HPDE6-E6E7 (cell line): Measurements from ENCODE around the gene TNIK.
A peak's percentile ranks its signal among the peaks of the same experiment; 100 is the strongest.

Source experiments
- DNase-seq: peaks from one replicate; pipeline ENCODE4 v3.0.0; 2011; ENCODE audit warnings: missing footprints; ENCODE audit errors: extremely low spot score

Gene TNIK

DNA sequence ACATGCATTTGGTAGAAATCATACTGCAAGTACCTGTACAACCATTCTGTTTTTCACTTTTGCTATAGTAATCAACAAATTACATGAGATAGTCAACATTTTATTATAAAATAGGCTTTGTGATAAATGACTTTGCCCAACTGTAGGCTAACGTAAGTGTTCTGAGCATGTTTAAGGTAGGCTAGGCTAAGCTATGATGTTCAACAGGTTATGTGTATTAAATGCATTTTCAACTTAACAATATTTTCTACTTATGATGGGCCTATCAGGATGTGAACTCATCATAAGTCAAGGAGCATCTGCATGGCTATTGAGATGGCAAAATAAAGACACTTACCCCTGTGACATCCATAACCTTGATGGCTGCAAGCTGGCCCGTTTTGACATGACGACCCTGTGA lies 232.4 kb downstream of the TNIK start:
- DNase-seq, result no peak

DNA sequence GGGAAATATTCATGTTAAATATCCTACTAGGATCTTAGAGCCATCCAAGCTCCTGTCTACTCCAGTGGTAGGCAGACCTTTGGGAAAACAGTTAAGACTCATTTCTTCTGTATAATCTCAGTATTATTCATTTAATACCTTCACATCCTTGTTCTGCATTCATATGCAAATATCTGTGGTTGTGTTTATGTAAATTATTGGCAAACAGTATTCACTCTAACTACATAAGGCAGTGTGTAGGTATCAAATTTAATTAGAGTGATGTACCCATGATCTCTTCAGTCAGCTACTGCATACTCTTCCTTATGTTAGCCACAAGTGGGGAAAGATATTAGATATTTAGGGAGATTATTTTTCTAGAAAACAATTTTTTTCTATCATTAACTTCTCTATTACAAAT lies 232.8 kb downstream of the TNIK start:
- no peak for DNase-seq

DNA sequence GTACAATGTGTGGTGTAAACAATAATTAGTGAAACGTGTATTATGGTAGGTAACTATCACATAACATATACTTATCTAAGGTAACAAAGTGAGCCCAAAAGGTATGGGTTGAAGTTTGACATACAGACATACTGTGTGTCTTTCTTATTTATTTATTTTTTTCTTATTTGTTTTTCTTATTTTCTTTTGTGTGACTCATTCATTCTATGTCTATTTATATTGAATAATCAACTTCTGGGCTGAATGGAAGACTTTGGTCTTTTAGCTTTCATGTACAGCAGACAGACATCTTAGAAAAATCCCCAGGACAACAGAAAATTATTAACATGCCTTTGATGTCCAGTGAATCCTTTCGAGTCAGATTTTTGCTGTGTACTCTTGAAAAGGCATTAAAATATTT lies 233.4 kb downstream of the TNIK start:
- no peak for DNase-seq

DNA sequence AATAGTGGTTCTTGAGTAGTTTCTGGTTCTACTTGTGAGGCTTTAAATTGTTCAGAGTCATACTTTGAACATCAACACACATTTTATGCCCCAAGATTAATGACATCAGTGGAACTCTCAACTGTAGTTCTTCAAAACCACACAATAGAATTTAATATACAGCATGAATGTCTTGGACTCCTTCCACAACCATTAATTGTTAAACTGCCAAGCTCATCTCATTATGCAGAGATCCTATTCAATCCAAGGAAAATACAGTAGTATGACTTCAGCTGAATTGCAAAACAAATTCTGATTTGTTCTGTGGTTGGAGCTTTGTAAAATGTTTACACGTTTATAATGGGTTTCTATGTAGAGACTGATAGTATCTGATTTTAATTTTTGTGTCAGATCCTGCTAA lies 234.5 kb downstream of the TNIK start:
- no peak for DNase-seq

DNA sequence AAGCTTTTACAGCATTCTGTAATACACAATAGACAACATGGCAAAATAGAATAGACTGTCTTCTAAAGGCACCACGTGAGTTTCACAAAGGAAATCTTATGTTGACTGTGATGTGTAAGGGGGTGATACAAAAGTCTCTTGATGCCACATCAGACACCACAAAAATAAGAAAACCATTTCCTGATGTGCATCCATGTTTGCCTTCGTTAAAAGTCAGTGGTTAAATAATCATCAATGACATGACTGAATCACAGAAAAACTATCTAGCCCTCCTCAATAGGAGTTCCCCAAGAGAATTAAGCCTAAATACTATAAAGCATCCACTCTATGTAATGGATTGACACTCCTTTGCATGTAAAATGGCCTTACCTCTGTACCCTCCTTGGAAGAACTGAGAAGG lies 235.0 kb downstream of the TNIK start:
- DNase-seq, result no peak

DNA sequence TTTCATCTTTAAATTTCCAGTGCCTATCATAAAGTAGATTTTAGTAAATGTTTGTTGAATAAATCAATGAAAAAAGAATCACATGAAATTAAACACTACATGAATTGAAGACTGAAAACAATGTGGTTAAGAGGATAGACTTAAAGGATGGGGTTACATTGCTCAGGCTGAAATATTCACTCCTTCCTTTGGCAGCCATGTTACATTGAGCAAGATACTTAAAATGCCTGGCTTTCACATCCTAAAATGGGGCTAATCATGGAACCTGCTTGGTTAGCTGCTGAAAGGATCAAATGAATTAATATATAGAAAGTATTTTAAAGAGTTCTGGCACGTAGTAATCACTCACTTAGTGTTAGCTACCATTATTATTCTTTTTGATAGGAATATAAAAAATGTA lies 236.8 kb downstream of the TNIK start:
- no peak for DNase-seq

DNA sequence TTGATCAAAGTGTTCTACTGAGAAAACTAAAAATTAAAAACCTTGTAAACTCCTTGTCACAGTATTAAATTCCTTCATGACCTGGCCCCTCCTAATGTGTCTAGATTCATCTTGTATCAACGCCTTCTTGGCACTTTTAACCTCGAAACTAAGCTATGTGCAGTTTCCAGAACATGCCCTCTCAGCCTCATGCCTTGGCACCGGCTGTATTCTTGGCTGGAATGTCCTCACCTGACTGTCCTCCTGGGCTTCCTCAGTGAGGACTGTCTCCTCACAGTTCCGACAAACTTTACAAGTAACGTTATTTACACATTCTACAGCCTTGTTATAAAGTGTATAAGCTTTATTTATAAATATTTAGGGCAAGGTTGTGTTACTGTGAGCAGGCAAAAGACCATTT lies 237.2 kb downstream of the TNIK start:
- no peak for DNase-seq

DNA sequence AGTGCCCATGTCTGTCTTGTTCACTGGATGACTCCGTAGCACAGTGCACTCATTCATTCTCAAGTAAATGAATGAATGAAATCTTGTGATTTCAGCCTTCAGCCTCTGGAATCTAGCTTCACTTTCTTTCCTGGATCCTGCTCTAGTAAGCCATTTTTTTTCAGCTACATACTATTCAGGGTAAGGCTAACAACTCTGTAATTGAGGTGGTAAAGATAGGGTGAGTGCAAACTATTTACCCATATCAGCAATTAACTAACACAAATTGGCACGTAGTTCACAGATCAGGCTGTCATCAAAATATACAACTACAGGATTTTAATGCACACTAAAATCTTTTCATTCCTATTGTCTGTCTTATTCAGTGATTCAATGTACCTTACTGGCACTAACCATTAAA lies 238.6 kb downstream of the TNIK start:
- no peak for DNase-seq

DNA sequence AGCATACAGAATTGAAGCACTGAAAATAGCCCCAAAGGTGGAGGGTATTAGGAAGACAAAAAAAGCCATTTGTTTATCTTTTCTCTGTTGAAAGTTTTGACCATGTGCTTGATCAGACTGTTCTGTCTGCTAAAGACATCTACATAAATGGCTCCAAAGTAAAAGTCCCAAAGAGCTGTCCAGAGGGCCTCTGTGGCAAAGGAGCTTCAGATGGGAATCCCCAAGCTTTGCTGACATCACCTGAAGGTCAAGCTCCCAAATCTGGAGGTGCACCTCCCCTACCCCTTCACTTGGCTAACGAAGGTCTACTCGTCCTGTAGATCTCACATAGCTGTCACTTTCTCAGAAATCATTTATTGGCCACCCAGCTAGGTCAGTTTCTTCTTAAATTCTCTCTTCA lies 239.1 kb downstream of the TNIK start:
- DNase-seq, result no peak

DNA sequence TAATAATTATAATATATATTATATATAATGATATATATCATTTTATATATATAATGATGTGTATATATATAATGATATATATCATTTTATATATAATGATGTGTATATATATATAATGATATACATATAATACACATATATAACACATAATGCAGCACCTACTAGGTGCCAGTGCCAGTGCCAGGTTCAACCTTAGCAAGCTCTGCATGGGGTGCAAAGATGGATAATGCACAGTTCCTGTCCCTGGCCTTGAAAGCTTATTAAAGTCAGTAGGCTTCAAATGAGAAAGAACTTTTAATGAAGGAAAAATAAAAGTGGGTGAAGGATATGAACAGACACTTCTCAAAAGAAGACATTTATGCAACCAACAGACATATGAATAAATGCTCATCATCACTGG lies 240.9 kb downstream of the TNIK start:
- DNase-seq, result no peak

DNA sequence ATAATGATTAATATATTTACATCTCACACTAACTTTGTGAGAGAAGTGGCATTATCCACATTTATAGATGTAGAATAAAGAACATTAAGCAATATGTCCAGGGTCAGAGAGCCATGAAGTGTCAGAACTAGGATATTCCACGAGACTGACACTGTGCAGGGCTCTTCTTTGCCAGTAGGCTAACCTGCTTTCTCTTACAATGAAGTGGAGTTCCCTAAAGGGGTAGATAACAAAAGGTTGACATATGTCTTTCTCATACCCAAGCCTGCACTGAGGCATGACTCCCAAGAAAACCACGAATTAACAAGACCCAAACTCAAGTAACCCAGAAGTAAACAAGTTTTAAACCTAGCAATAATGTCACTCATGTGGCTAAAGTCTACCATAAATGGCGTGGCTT lies 242.1 kb downstream of the TNIK start:
- DNase-seq, result no peak

DNA sequence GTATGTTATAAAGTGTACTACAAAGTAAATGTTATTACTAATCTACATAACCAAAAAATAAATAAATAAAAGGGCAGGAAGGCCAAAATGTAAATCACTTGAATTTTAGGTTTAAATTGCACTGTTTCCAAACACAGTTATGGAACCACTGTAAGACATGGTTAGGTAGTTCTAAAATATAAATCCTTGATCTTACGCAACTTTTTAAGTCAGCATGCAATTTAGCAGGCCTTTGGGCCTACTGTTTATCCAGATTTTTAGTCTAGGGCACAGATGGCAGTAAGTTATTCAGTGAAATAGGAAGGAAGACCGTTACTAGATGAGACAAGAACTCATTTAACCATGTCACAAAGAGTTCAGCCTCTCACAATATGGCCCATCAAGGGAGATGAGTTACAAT lies 246.3 kb downstream of the TNIK start:
- DNase-seq, result no peak

DNA sequence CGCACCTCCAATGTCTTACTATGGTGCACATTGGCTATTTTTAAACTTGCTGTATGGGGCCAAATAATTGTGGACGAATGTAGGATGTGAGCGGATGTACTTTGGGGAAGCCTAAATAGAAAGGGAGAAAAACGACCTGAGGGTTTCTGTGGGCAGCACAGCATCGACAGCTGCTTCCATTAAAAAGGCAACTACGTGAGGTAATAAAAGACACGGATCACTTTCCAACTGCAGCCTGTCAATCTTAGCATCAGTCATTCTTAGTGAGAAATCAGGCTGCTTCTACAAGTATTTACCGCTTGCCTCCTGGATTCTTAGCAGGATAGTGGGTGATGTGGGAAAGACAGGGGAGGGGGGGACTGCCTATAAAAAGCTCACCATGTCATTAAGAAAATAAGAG lies 247.0 kb downstream of the TNIK start:
- DNase-seq, result no peak

DNA sequence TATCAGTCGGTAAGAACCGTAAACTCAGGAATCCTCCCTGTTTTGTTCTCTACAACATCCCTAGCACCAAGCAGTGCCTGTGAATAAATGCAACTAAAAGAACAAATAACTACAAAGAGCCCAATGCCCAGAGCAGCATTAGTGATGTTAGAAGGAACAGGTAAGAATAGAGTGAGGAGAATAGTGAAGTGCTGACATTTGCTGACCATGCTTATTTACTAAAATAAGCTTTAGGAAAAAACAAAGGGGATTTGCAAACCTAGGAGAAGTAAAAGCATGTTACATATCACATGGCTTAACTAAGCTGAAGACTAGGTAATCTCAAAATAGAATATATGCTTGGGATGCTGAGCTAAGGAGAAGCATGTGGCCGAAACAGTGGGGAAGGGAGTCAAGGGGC lies 247.6 kb downstream of the TNIK start:
- DNase-seq, result no peak

DNA sequence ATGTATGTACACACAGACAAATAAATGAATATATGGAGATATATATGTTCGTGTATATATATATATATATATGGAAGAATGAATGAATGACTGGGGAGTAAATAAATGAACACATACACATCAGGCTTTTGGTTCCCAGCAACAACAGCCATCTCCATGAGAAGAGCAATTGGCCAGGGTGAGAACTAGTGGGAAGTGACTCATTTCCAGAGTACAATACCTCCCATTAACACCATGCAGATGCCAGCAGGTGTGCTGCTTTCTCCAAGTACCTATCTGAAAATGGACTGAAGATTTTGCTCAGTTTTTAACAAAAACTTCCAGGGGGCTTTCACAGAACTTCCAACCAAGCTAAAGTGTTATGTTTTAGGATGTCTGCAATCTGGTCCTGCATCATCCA lies 253.9 kb downstream of the TNIK start:
- DNase-seq, result no peak

DNA sequence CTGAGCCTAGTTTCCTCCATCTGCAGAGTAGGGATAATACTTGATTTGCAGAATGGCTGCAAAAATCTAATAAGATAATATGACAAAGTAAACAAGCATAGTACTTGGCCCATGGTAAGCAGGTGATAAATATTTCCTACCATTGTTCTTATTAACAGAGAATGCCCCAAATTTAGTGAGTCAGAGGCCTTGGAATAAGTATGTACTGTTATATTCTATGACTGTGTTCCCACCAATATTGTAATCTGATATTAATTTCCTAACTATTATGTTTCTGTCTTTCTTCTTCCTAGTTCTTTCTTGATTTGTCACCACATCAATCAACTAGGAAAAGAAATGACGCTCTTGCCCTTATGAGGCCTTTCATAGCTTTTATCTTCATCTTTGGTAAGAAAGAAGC lies 255.3 kb downstream of the TNIK start:
- peak; percentile 20 for DNase-seq

DNA sequence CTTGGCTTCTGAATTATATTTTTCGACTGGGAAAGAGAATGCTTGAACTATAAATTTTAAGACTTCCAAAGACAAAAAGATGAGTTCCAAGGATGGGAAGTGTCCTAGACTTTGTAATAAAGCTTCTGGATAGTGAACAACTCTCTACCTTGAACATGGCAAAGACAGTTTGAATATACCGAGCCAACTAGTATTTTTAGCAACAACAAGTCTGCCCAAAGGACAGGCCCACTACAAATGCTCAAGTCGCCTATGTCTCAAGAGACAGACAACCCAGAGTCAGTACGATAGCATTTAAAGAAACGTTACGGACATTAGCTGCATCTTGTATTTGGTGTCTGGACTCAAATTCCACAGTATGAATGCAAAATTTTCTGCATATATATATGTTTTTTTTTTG lies 258.4 kb downstream of the TNIK start:
- DNase-seq, result no peak

DNA sequence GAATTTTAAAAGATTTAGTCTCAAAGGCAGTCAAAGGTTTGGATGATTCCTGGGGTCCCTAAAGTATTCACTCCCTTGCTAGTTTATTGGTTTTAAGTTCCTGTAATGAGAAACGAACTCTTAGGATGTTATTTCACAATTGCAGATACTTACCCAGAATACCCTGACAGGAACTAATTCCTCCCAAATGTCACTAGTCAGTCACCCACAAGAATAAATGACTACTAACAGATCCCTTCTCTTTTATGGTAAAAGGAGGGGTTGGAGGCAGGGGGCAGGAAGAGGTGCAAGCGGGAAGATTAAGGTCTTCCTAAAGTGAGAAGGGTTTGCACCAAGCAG lies 259.5 kb downstream of the TNIK start:
- DNase-seq, result no peak

DNA sequence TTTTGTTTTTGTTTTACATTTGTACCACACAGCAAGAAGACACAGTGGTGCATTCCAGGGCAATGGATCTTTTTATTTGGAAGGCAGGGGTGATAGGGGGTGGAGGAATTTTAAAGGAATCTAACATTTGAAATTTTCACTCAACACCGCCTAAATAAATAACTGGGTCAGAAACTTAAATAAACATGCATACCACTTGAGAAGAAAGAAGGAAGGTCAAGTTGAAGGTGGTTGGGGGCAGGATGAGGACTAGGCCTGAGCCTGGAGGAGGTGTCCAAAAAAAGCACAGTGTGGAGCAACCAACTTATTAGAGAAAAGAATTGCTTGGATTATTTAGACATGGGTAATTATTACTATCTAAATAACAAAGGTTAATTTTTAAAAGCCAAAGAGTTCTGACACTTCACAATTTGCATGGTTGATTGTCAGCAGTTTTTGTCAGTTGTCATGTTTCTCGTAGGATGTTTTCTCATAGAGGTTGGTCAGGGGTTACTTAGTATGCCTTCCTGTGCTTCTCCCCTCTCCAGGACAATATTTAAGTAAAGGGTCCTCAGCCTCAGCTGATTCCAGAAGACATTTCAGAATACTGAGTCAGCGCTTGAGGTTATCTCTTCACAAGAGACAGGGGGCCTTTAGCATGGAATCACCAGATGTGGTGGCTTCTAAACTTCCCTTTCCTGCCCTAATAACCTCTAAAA lies 260.0 kb downstream of the TNIK start:
- DNase-seq, result no peak

DNA sequence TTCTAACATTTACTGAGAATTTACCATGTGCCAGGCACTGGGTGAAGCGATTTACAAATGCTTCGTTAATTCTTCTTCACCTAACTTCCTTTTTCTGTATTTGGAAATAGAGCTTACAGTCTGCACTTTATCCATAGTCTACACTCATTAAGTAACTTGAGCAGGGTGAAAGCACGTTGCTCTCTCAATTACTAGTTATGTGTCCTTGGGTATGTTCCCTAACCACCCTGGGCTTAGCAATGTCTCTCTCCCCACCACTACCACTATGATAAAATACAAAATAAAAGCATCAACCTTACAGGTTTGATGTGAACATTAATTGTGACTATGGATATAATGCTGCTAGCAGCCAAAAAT lies 260.8 kb downstream of the TNIK start:
- no peak for DNase-seq

DNA sequence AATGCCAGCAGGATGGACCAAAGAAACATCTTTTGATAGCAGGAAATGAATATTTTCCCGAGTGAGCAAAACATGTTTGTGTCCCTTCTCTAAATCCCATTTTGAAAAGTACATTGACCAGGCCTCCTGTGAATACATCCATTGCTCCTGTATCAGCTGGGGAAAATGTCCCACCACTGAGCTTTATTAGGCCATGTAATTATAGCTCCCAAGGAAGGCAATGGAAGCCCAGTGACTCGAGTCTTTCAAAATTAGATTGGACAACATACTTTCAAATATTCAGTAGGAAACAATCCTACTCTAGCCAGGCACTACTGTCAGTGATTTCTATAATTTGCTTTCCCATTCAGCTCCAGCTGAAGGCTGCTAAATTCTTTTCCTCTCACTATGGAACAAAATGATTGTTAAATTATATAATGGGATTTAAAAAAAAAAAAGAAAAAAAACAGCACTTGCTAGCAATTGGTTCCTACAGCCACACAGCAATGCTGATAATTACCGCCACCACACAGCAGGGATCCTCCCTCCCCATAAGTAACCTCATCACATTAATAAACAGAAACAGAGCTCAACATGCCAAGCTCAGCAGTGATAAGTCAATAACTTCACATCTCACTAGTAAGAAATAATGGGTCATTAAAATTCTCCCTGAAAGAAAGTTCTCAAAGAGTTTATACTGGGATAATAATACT lies 261.3 kb downstream of the TNIK start:
- no peak for DNase-seq

DNA sequence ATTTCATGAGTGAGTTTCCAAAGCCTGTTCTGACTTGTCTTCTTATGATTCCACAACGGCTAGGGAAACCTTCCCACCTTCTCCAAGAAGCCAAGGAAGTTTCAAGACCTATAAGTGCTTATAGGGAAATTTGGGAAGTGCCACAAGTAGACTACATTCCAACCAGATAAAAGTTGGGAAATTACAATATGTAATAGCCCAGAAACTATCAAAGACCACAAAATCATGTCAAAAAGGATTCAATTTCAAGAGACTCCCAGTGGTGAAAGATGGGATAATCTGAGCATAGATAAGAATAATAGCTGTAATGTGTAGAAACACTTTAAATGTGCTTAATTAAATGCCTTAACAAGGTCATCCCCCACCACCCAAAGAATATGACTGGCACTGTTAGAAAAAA lies 264.5 kb downstream of the TNIK start:
- DNase-seq, result no peak

DNA sequence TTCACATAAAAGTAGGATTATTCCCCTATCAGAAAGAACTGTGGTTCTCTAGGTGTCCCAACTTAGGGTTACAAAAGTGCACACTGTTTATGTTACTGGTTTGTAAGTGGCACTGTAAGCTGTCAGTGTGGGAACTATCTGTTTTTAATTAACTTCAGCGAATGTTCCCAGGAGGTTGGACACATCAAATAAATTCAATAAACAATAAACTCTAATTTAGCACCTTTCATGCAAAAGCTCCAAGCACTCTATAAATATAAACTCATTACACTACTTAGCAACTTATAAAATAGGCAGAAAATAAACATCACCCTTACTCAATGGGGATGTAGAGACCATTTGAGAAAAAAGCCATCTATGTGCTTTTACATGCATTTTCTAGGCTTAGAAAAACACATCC lies 265.2 kb downstream of the TNIK start:
- no peak for DNase-seq

DNA sequence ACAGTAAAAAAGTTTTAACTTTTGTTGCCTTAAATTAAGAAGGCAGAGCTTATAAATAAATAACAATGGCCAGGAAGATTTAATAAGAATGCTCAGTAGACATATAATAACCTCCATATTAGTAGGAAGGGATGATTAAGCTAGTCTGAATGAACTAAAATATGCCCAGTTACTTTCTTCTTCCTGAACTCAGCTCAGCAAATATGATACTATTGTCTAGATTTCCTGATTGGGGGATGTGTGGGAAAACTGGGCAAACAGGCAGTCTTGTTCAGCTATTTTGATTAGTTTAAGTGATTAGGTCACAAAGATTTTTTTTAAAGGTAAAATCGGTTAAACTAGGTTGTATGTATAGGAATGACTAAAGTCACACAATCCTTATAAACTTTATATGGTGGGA lies 266.5 kb downstream of the TNIK start:
- no peak for DNase-seq
